ENCODE data around the gene POLR2L. TPM values are rescaled to one million over a fixed set of nuclear protein-coding genes. Genes with fewer than 3 reads are reported as not detected.

POLR2L gene
- total RNA-seq, 1 donor from 2014 or later = 76.7 TPM

DNA sequence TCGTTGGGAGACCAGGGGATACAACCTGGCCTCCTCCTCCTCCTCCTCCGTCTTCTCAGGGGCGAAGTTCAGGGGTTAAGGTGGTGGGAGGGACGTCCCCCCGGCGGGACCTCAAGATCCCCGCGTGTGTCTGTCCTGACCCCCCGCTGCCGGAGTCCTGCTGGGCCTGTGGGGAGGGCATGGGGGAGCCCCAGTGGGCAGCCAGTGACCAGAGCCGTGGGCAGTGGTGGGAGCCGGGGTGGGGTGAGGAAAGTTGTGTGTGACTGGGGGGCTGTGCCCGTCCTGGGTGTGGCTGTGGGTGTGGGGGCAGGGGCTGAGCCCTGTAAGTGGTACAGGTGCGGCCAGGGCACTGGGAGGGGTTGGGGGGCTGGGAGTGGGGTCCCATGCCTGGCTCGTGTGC lies 10.4 kb upstream of the POLR2L start:
- no peak overlapping the region for H3K4me3 Mint-ChIP-seq (ENCODE audit: unreplicated experiment)
- no peaks in the 10 kb centered on the region for H3K36me3 Mint-ChIP-seq (ENCODE audit: low read depth, unreplicated experiment)
- no peak for DNase-seq (ENCODE audit: low spot score)
- peaks cover 13% of the 10 kb centered on the region for H3K27me3 Mint-ChIP-seq (ENCODE audit: unreplicated experiment)
- H3K4me1 Mint-ChIP-seq (ENCODE audit: unreplicated experiment) = peaks cover 4% of the 10 kb centered on the region
- no peak overlapping the region for H3K27ac Mint-ChIP-seq (ENCODE audit: unreplicated experiment)
- no peaks in the 10 kb centered on the region for H3K9me3 Mint-ChIP-seq (ENCODE audit: unreplicated experiment)
- TF ChIP-seq, protein P1, sequence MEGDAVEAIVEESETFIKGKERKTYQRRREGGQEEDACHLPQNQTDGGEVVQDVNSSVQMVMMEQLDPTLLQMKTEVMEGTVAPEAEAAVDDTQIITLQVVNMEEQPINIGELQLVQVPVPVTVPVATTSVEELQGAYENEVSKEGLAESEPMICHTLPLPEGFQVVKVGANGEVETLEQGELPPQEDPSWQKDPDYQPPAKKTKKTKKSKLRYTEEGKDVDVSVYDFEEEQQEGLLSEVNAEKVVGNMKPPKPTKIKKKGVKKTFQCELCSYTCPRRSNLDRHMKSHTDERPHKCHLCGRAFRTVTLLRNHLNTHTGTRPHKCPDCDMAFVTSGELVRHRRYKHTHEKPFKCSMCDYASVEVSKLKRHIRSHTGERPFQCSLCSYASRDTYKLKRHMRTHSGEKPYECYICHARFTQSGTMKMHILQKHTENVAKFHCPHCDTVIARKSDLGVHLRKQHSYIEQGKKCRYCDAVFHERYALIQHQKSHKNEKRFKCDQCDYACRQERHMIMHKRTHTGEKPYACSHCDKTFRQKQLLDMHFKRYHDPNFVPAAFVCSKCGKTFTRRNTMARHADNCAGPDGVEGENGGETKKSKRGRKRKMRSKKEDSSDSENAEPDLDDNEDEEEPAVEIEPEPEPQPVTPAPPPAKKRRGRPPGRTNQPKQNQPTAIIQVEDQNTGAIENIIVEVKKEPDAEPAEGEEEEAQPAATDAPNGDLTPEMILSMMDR (IDR thresholded peaks at IDR 0.05; ENCODE audit: unreplicated experiment) = no peak

DNA sequence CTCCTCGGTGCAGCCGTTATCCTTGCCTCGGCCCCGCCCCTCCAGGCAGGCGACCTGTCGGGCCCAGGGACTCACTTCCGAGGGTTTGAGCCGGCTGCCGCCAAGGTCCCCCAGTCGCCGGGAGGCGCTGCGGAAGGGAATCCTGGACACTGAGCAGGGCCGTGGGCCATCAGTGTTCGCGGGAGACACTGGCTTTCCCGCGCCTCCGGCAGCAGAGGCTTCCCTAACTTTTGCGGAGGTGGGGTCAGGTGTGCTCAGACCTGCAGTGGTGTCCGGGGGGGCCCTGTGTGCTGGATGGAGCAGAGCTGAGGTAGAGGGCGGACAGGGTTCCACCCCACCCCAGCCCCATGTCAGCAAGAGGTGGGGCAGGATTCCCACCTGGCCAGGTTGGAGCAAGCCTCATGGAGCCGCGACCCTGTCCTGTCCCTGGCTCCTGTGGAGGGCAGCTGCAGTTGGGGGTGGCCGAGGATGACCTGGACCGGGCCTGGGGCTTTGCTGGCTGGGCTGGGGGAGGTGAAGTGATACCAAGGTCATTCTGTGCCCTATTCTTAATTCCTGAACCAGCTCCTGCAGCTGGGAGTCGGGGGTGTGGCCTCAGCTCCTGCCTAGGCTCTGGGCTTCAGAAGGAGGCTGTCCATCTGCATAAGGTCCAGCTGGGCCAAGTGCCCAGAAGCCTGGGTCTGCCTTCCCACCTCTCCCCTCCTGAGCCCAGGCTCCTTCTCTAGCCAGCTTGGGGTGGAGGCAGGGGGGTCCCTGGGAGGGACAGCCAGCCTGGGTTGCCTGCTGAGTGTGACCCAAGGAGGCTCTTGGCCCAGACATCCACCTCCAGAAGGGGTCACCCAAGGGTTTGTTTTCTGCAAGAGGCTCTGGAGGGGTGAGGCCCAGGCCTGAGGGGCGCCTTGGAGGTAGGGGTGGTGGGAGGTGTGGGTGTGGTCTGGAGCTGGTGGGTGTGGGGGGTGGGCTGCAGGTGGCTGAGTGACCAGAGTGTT lies 8.7 kb upstream of the POLR2L start:
- TF ChIP-seq, protein P1 (IDR thresholded peaks at IDR 0.05; ENCODE audit: unreplicated experiment) = no peak
- no peak overlapping the region for H3K4me3 Mint-ChIP-seq (ENCODE audit: unreplicated experiment)
- no peaks in the 10 kb centered on the region for H3K4me1 Mint-ChIP-seq (ENCODE audit: unreplicated experiment)
- H3K9me3 Mint-ChIP-seq (ENCODE audit: unreplicated experiment) = no peaks in the 10 kb centered on the region
- no peaks in the 10 kb centered on the region for H3K36me3 Mint-ChIP-seq (ENCODE audit: low read depth, unreplicated experiment)
- H3K27me3 Mint-ChIP-seq (ENCODE audit: unreplicated experiment) = peaks cover 9% of the 10 kb centered on the region
- H3K27ac Mint-ChIP-seq (ENCODE audit: unreplicated experiment) = no peak overlapping the region
- DNase-seq (ENCODE audit: low spot score) = no peak

DNA sequence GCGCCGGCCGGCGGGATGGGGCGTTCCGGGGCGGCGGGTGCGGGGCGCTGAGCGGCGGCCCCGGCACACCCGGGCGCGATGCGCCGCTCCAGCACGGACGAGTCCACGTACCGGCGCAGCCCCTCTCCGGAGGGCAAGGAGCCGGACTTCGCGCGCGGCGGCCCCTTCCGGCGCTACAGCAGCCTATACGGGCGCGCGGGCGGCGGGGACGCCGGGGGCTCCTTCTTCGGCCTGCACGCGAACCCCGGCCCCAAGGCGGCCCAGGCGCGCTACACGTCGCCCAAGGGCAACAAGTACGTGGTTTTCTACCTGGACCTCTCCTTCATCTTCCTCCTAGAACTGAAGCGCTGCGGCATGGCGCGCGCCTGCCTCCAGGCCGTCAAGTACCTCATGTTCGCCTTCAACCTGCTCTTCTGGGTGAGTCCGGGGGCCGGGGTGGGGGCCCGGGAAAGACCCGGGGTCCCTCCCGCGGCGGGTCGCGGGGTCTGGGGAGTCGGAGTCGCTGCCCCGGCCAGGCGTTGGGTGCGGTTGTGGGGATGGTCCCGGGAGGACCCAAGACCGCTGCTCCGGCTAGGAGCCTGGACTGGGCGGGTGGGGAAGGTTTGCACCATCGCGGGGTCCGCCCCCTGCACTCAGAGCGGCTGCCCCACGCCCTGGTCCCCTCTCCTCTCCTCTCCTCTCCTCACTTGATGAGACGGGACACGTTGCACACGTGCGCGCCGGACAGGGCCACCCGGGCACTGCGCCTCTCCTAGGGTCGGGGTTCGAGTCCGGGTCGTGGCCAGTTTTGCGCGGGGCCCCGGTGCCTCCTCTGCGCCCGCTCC lies 7.8 kb upstream of the POLR2L start:
- TF ChIP-seq, protein P1 (IDR thresholded peaks at IDR 0.05; ENCODE audit: unreplicated experiment) = no peak
- no peak overlapping the region for H3K27ac Mint-ChIP-seq (ENCODE audit: unreplicated experiment)
- no peaks in the 10 kb centered on the region for H3K4me1 Mint-ChIP-seq (ENCODE audit: unreplicated experiment)
- no peak overlapping the region for H3K4me3 Mint-ChIP-seq (ENCODE audit: unreplicated experiment)
- peaks cover 9% of the 10 kb centered on the region for H3K27me3 Mint-ChIP-seq (ENCODE audit: unreplicated experiment)
- no peak for DNase-seq (ENCODE audit: low spot score)
- no peaks in the 10 kb centered on the region for H3K36me3 Mint-ChIP-seq (ENCODE audit: low read depth, unreplicated experiment)
- H3K9me3 Mint-ChIP-seq (ENCODE audit: unreplicated experiment) = no peaks in the 10 kb centered on the region

DNA sequence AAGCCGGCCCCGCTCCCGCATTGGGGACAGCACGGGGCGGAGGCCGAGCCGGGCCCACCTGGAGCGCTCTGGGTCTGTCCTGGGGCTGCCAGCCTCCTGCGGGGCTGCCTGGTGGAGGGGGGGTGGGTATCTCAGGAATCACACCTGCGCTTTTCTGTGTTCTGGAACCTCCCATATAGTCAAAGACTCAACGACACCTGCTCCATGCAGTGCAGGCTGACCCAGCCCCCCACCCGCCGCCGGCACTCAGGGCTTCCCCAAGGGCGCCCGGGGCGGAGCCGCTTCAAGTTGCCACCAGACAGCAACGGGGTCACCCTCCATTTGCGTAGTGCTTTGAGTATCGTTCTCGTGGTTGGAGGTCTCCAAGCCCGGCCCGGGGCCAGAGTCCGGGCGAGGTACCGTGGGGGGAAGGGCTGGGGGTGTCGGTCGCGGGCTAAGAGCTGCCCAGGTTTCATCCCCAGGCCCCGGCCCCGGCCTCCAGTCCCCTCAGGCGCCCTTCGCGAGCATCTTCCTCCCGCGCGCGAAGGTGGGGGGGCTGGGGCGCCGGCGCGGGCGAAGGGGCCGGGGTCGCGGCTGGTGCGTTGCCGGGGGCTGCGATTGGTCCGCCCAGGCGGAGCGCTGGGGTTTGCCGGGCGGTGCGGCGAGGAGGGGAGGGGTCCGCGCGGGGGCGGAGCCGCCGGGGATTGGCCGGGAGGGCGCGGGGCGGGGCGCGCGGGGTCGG lies 6.9 kb upstream of the POLR2L start:
- DNase-seq (ENCODE audit: low spot score) = peak; percentile 54
- peaks cover 11% of the 10 kb centered on the region for H3K27me3 Mint-ChIP-seq (ENCODE audit: unreplicated experiment)
- TF ChIP-seq, protein P1 (IDR thresholded peaks at IDR 0.05; ENCODE audit: unreplicated experiment) = no peak
- H3K4me3 Mint-ChIP-seq (ENCODE audit: unreplicated experiment) = no peak overlapping the region
- H3K36me3 Mint-ChIP-seq (ENCODE audit: low read depth, unreplicated experiment) = no peaks in the 10 kb centered on the region
- H3K4me1 Mint-ChIP-seq (ENCODE audit: unreplicated experiment) = peaks cover 3% of the 10 kb centered on the region
- no peak overlapping the region for H3K27ac Mint-ChIP-seq (ENCODE audit: unreplicated experiment)
- no peaks in the 10 kb centered on the region for H3K9me3 Mint-ChIP-seq (ENCODE audit: unreplicated experiment)

All from endothelial cell (in vitro differentiated cells).